A549 (cell line): ENCODE results near the gene AP4E1. TPM values are rescaled to one million over a fixed set of nuclear protein-coding genes. Genes with fewer than 3 reads are reported as not detected.
A peak's percentile ranks its signal among the peaks of the same experiment; 100 is the strongest.
"Not testable (repeated sequence)": the region's sequence is repeated elsewhere in the genome, so short reads cannot be mapped to it uniquely, and the experiment has no call there.

Experiments
- ATAC-seq, 2 experiments: fragments of 200-7000 bp in 1 of 2; fragments of >200 bp in 1 of 2; cut with Nextera tagmentation in 1 of 2; cut with Tn5 transposase in 1 of 2; 3 replicates each; pipeline versions ENCODE4 v1.8.0 to v1.9.1; 2018 to 2020; ENCODE audit warnings: mild to moderate bottlenecking in 1 of 2, moderate library complexity in 1 of 2
- CTCF ChIA-PET: fragments of 300-600 bp; sonication (Branson Sonifier 250); formaldehyde crosslinking; extraction: SDS; loops from one replicate; lab custom pipeline; 2021; ENCODE audit warnings: antibody characterized with exemption, inconsistent platforms; lab: Yijun Ruan, JAX
- POLR2A ChIA-PET: fragments of 350-600 bp; formaldehyde crosslinking; extraction: SDS; loops from one replicate; lab custom pipeline; 2021; ENCODE audit warnings: antibody characterized with exemption, inconsistent platforms; lab: Yijun Ruan, JAX
- DNase-seq, 2 experiments: peaks; one replicate each; pipeline versions ENCODE4 v3.0.0 to v3.0.0-alpha.2; 2011 to 2016; ENCODE audit warnings: low read depth in 1 of 2, low spot score in 1 of 2
- FAIRE-seq: peaks from 2 replicates; lab custom pipeline; 2011; peaks lifted over from hg19 to GRCh38; lab: Jason Lieb, UNC
- H3K27ac ChIP-seq, 2 experiments: fragments of >200 bp; sonication (Bioruptor Twin); formaldehyde crosslinking; 3 replicates each; pipeline ENCODE4 v1.5.1; 2016 to 2017
- H3K4me1 ChIP-seq: fragments of >200 bp; sonication (Bioruptor Twin); formaldehyde crosslinking; 3 replicates; pipeline ENCODE4 v1.6.1; 2016
- H3K4me2 ChIP-seq: fragments of >200 bp; sonication (Bioruptor Twin); formaldehyde crosslinking; 3 replicates; pipeline ENCODE4 v1.6.1; 2016
- H3K4me3 ChIP-seq: fragments of >200 bp; sonication (Bioruptor Twin); formaldehyde crosslinking; 3 replicates; pipeline ENCODE4 v1.5.1; 2016
- H3K9me3 ChIP-seq: fragments of >200 bp; sonication (Bioruptor Twin); formaldehyde crosslinking; 3 replicates; pipeline ENCODE4 v1.6.1; 2016
- BHLHE40 ChIP-seq: IDR thresholded peaks from 2 replicates; pipeline ENCODE4 v1.6.1; 2012; ENCODE audit warnings: low read depth, low read length, inconsistent platforms
- CEBPB ChIP-seq, 2 experiments: fragments of >200 bp in 1 of 2; sonication (Bioruptor Twin) in 1 of 2; formaldehyde crosslinking in 1 of 2; IDR thresholded peaks; 2 replicates each; pipeline ENCODE4 v1.6.1; 2012 to 2016
- EHMT2 ChIP-seq: fragments of 200-600 bp; sonication (generic); IDR thresholded peaks from 2 replicates; pipeline ENCODE4 v1.6.1; 2016; ENCODE audit warnings: antibody characterized with exemption, low read depth, mild to moderate bottlenecking, moderate library complexity
- ESRRA ChIP-seq: fragments of 150-350 bp; IDR thresholded peaks from 2 replicates; pipeline ENCODE4 v1.6.1; 2014; ENCODE audit warnings: mild to moderate bottlenecking, low read length, borderline replicate concordance
- FOSB ChIP-seq: fragments of 250-450 bp; sonication (Bioruptor Pico); IDR thresholded peaks from 2 replicates; pipeline ENCODE4 v1.5.0; 2020; ENCODE audit warnings: mild to moderate bottlenecking, moderate library complexity
- FOSL2 ChIP-seq, 2 experiments: fragments of 450-650 bp in 1 of 2; fragments of >200 bp in 1 of 2; sonication (Bioruptor Twin) in 1 of 2; formaldehyde crosslinking; IDR thresholded peaks; 2 replicates each; pipeline versions ENCODE4 v1.5.0 to v1.6.1; 2016 to 2020; ENCODE audit warnings: mild to moderate bottlenecking in 1 of 2, moderate library complexity in 1 of 2
- FOXS1 ChIP-seq: fragments of 250-450 bp; sonication (Bioruptor Pico); IDR thresholded peaks from 2 replicates; pipeline ENCODE4 v1.5.0; 2020; ENCODE audit warnings: mild to moderate bottlenecking, moderate library complexity
- GATA3 ChIP-seq: IDR thresholded peaks from 2 replicates; pipeline ENCODE4 v1.6.1; 2012; ENCODE audit warnings: borderline replicate concordance
- HDAC2 ChIP-seq: fragments of 200-600 bp; sonication (generic); IDR thresholded peaks from 2 replicates; pipeline ENCODE4 v1.6.1; 2016
- HOXA7 ChIP-seq: fragments of 250-450 bp; sonication (Bioruptor Pico); IDR thresholded peaks from 2 replicates; pipeline ENCODE4 v1.5.0; 2020; ENCODE audit warnings: mild to moderate bottlenecking, moderate library complexity
- HOXB13 ChIP-seq: fragments of 250-450 bp; sonication (Bioruptor Pico); IDR thresholded peaks from 2 replicates; pipeline ENCODE4 v1.5.0; 2020; ENCODE audit warnings: low read depth, mild to moderate bottlenecking, moderate library complexity
- HOXB5 ChIP-seq: fragments of 250-450 bp; sonication (Bioruptor Pico); IDR thresholded peaks from 2 replicates; pipeline ENCODE4 v1.5.0; 2020; ENCODE audit warnings: mild to moderate bottlenecking, moderate library complexity
- JUN ChIP-seq, 2 experiments: fragments of >200 bp; sonication (Bioruptor Twin); formaldehyde crosslinking; IDR thresholded peaks; 2 replicates in 1 of 2; 3 replicates in 1 of 2; pipeline ENCODE4 v1.6.1; 2016 to 2017
- JUNB ChIP-seq: fragments of >200 bp; sonication (Bioruptor Twin); formaldehyde crosslinking; IDR thresholded peaks from 2 replicates; pipeline ENCODE4 v1.6.1; 2016
- KDM1A ChIP-seq: fragments of 200-600 bp; sonication (generic); IDR thresholded peaks from 2 replicates; pipeline ENCODE4 v1.6.1; 2016; ENCODE audit warnings: low read depth, mild to moderate bottlenecking
- KDM5A ChIP-seq: fragments of 200-600 bp; sonication (generic); IDR thresholded peaks from 2 replicates; pipeline ENCODE4 v1.6.1; 2016; ENCODE audit warnings: antibody characterized with exemption, mild to moderate bottlenecking
- MAFK ChIP-seq: fragments of 450-650 bp; IDR thresholded peaks from 2 replicates; pipeline ENCODE4 v1.6.1; 2014; ENCODE audit not compliant: partially characterized antibody
- MAX ChIP-seq: IDR thresholded peaks from 2 replicates; pipeline ENCODE4 v1.6.1; 2012
- MAZ ChIP-seq: fragments of 150-350 bp; IDR thresholded peaks from 2 replicates; pipeline ENCODE4 v1.6.1; 2014; ENCODE audit warnings: antibody characterized with exemption, low read depth, low read length, borderline replicate concordance
- MYC ChIP-seq: IDR thresholded peaks from 2 replicates; pipeline ENCODE4 v1.6.1; 2012; ENCODE audit warnings: mild to moderate bottlenecking, inconsistent platforms, low read length, improper control_type of control experiment, borderline replicate concordance
- NFE2L2 ChIP-seq: fragments of 150-350 bp; conservative IDR thresholded peaks from 2 replicates; pipeline ENCODE4 v1.6.1; 2014; ENCODE audit warnings: low read length
- RAD21 ChIP-seq, 2 experiments: fragments of >200 bp in 1 of 2; sonication (Bioruptor Twin) in 1 of 2; formaldehyde crosslinking in 1 of 2; IDR thresholded peaks in 1 of 2; conservative IDR thresholded peaks in 1 of 2; 2 replicates in 1 of 2; 3 replicates in 1 of 2; pipeline ENCODE4 v1.6.1; 2012 to 2018; ENCODE audit warnings: inconsistent platforms in 1 of 2
- RNF2 ChIP-seq: fragments of 200-600 bp; sonication (generic); IDR thresholded peaks from 2 replicates; pipeline ENCODE4 v1.6.1; 2016; ENCODE audit warnings: low read depth, mild to moderate bottlenecking, antibody characterized with exemption, moderate library complexity, borderline replicate concordance
- SREBF2 ChIP-seq: fragments of 450-650 bp; IDR thresholded peaks from 2 replicates; pipeline ENCODE4 v1.6.1; 2014; ENCODE audit warnings: mild to moderate bottlenecking, moderate library complexity
- TP53 ChIP-seq: fragments of 250-450 bp; sonication (Bioruptor Pico); IDR thresholded peaks from 2 replicates; pipeline ENCODE4 v1.5.0; 2021; ENCODE audit warnings: mild to moderate bottlenecking, moderate library complexity
- ZC3H11A ChIP-seq: fragments of 450-650 bp; IDR thresholded peaks from 2 replicates; pipeline ENCODE4 v1.6.1; 2014; ENCODE audit warnings: antibody characterized with exemption, mild to moderate bottlenecking
- WGBS: methylation state at CpG from one replicate; pipeline ENCODE4 v1.1.6; 2017; ENCODE audit errors: missing lambda C conversion rate; 5-methylcytosine and 5-hydroxymethylcytosine counted together
- polyA plus RNA-seq, 4 experiments: library from polyadenylated mRNA; depleted of rRNA in 3 of 4; stranded (reverse); fragments of >200 nt; fragmentation: RNase III in 1 of 4; extraction: RNeasy Plus Mini Kit Qiagen cat#74134 plus additional on column Dnase treatment in 1 of 4; gene quantifications; 2 replicates in 3 of 4; 3 replicates in 1 of 4; pipeline ENCODE4 v1.2.3, GENCODE V29; 2011 to 2017

The AP4E1 gene
- polyA plus RNA-seq, 2 of the 4 experiments (the other 2 are of a cell fraction): 9.6 TPM

- no peak for DNase-seq
- POLR2A ChIA-PET: no interaction called here
- CTCF ChIA-PET: interaction anchor here (0.6 to 1.3 kb wide), 4 partner anchors 14 to 112 kb away, joined by 3 read pairs; no protein-coding TSS in a partner anchor
- no peak for ATAC-seq
- TF ChIP-seq KDM1A (no peak), NFE2L2 (no peak), FOSB (no peak), MYC (no peak), FOXS1 (CRISPR knock-in tag) (no peak), GATA3 (no peak), ZC3H11A (no peak), CEBPB (IDR thresholded peaks at IDR 0.05) (no peak), BHLHE40 (no peak), MAZ (no peak), HOXA7 (no peak), ESRRA (no peak), HOXB5 (CRISPR knock-in tag) (no peak), HOXB13 (CRISPR knock-in tag) (no peak), SREBF2 (no peak), MAFK (no peak), MAX (no peak), RAD21 (conservative IDR thresholded peaks at IDR 0.05 in 1 of 2, IDR thresholded peaks at IDR 0.05 in 1 of 2) (no peak), KDM5A (no peak)
- TF ChIP-seq, all 56 proteins: peak for 0
- H3K9me3 ChIP-seq: no peaks in the 10 kb centered on the region
- no peak overlapping the region for H3K27ac ChIP-seq
- no peak overlapping the region for H3K4me2 ChIP-seq
- no peak for FAIRE-seq
- peaks cover 10% of the 10 kb centered on the region for H3K4me1 ChIP-seq
- no peak overlapping the region for H3K4me3 ChIP-seq
- 83% methylated on average over 4 of the region's 4 CpGs for WGBS
These were observed 116.4 kb downstream of the AP4E1 start for GRCh38 chr15:51024735-51025453.

- ATAC-seq: no peak
- no peak for DNase-seq
- H3K9me3 ChIP-seq: no peaks in the 10 kb centered on the region
- ChIA-PET CTCF (interaction anchor here (0.6 to 0.9 kb wide), 2 partner anchors 14 to 113 kb away, joined by 3 read pairs; no protein-coding TSS in a partner anchor), POLR2A (no interaction called here)
- H3K4me3 ChIP-seq: no peak overlapping the region
- H3K4me1 ChIP-seq: peaks cover 16% of the 10 kb centered on the region
- no peak overlapping the region for H3K27ac ChIP-seq
- 81% methylated on average over 3 of the region's 3 CpGs for WGBS
- FAIRE-seq: no peak
- no peak overlapping the region for H3K4me2 ChIP-seq
- TF ChIP-seq EHMT2: no peak
- no peak for TF ChIP-seq JUNB
- TF ChIP-seq FOSL2 (IDR thresholded peaks at IDR 0.05): no peak
- TF ChIP-seq FOSL2 (CRISPR knock-in tag; IDR thresholded peaks at IDR 0.05): no peak
- no peak for TF ChIP-seq RNF2
These were observed 117.0 kb downstream of the AP4E1 start for GRCh38 chr15:51025454-51025846.

DNA sequence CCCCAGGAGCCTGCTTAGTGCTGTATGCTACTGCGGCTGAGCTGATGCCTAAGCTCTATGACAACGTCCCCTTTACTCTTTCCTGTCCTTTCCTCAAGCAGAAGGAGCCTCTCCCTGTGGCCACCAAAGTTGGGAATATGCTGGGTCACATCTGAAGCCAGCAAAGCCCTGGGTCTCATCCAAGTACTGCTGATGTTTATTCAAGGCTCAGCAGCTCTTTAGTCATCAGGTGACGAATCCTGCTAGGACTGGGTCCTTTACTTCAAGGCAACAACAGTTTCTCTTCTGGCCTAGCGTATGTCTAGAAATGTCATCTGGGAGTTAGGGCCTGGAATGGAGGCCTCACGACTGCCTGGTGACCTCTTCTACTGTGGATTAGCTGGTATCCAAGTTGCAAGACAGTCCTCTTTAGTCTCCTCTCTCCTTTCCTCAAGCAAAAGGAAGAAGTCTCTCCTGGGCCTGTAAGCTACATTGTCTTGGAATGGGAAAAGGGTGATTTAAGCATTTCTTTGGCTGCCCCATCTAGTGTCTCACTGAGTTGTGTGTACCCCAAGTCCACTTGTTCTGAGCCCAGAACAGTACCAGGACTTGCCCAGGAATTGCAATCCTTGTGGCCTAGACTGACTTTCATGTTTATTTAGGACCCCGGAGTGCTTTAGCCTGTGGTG, 122.3 kb downstream of the AP4E1 start:
- H3K4me2 ChIP-seq: peak overlapping the region; percentile 56
- POLR2A ChIA-PET: interaction anchor here (1.1 kb wide), 1 partner anchor 22 kb away, joined by 3 read pairs; no protein-coding TSS in a partner anchor
- H3K4me1 ChIP-seq: peaks cover 18% of the 10 kb centered on the region
- 29% methylated on average over 6 of the region's 6 CpGs for WGBS
- no peaks in the 10 kb centered on the region for H3K9me3 ChIP-seq
- ATAC-seq: peak; percentile 96 to 99
- FAIRE-seq: peak; percentile 96
- DNase-seq: peak; percentile 67 to 81
- CTCF ChIA-PET: interaction anchor here (0.6 to 1.2 kb wide), 2 partner anchors 17 to 27 kb away, joined by 3 to 4 read pairs; no protein-coding TSS in a partner anchor
- TF ChIP-seq TP53 (CRISPR knock-in tag): no peak
- TF ChIP-seq FOSL2 (IDR thresholded peaks at IDR 0.05): peak; percentile 50
- TF ChIP-seq FOSL2 (CRISPR knock-in tag; IDR thresholded peaks at IDR 0.05): peak; percentile 82
- TF ChIP-seq JUN (IDR thresholded peaks at IDR 0.05): 0 out of 5 replicates have a peak, but pooled peaks of 1 of the 2 experiments have one; percentile 40
- no peak for TF ChIP-seq KDM1A
- TF ChIP-seq RAD21 (conservative IDR thresholded peaks at IDR 0.05 in 1 of 2, IDR thresholded peaks at IDR 0.05 in 1 of 2): peak in 1 of 2 experiments; percentile 26; a peak in 1 of 5 replicates
- TF ChIP-seq HDAC2: no peak
- TF ChIP-seq MAX: peak; percentile 51
- TF ChIP-seq FOXS1 (CRISPR knock-in tag): no peak
- TF ChIP-seq JUNB: peak; percentile 47; the same call in 1 of the 2 replicates
- H3K27ac ChIP-seq: peak overlapping the region; percentile 72 to 75
- no peak overlapping the region for H3K4me3 ChIP-seq

GRCh38 chr15:51037474-51037873, 129.0 kb downstream of the AP4E1 start:
- POLR2A ChIA-PET, H3K4me2 ChIP-seq, H3K9me3 ChIP-seq, H3K4me3 ChIP-seq, FAIRE-seq, DNase-seq, CTCF ChIA-PET, ATAC-seq, H3K4me1 ChIP-seq, H3K27ac ChIP-seq: not testable (repeated sequence)
- 94% methylated on average over 13 of the region's 13 CpGs for WGBS
